Right cardiac atrium (tissue), 5 donors: ENCODE data around the gene PAAF1. TPM values are rescaled to one million over a fixed set of nuclear protein-coding genes. Genes with fewer than 3 reads are reported as not detected.
"Not testable (repeated sequence)": the region's sequence is repeated elsewhere in the genome, so short reads cannot be mapped to it uniquely, and the experiment has no call there.

Experiments used
- ATAC-seq, 2 donors: fragments of 200-7000 bp; cut with Tn5 transposase; one replicate each; pipeline versions ENCODE4 v1.8.0 to v1.9.1; 2020; ENCODE audit warnings: moderate library complexity in 2 of 2, mild to moderate bottlenecking in 1 of 2
- DNase-seq, 3 donors: peaks; one replicate each; pipeline ENCODE4 v3.0.0-alpha.2; 2020
- H3K27ac ChIP-seq: one replicate; pipeline ENCODE4 v1.5.1; 2013; ENCODE audit warnings: mild to moderate bottlenecking, low read length, control low read depth, moderate library complexity
- H3K27me3 ChIP-seq: one replicate; pipeline ENCODE4 v1.6.1; 2013; ENCODE audit not compliant: control insufficient read depth, insufficient read depth
- H3K4me1 ChIP-seq: one replicate; pipeline ENCODE4 v1.6.1; 2013; ENCODE audit warnings: low read length; ENCODE audit not compliant: control insufficient read depth, insufficient read depth
- H3K4me3 ChIP-seq: one replicate; pipeline ENCODE4 v1.5.1; 2013; ENCODE audit warnings: low read length, control low read depth
- H3K9me3 ChIP-seq: one replicate; pipeline ENCODE4 v1.6.1; 2013; ENCODE audit warnings: low read length; ENCODE audit not compliant: control insufficient read depth
- WGBS: extraction: QIAGEN DNeasy Blood & Tissue Kit; methylation state at CpG from one replicate; pipeline ENCODE4 v1.1.7; 2013; 5-methylcytosine and 5-hydroxymethylcytosine counted together
- intact Hi-C, 4 donors: fragments of 100-400 bp; cut with DNase I; formaldehyde crosslinking; loops; one replicate each; pipeline versions ENCODE4 v1.11.0 to v1.14.0; 2022 to 2023
- polyA plus RNA-seq: library from polyadenylated mRNA; stranded (reverse); fragments of 200-250 nt; gene quantifications from one replicate; pipeline ENCODE4 v1.2.3, GENCODE V29; 2013
- total RNA-seq, 4 donors: library from RNA; stranded (reverse); fragmentation: NEBNext Ultra II Directional; extraction: Animal tissue kit (Norgen Biotek cat#: 25700); gene quantifications; one replicate each; pipeline ENCODE4 v1.2.1, GENCODE V29; 2021
- donor health status: healthy with polysubstance abuse.
- donor health status: DM: no; HTN: yes; CAD: no.
- donor health status: DM: no; HTN: no; CAD: no.
- donor health status: DM: no; HTN: yes; CAD: no; lungs with severe emphysema.
- donor health status: DM: yes; HTN: yes; CAD: no.

Gene PAAF1
- total and polyA plus RNA-seq, 5 donors: 12.7 to 22.8 (median 18.0) TPM

DNA sequence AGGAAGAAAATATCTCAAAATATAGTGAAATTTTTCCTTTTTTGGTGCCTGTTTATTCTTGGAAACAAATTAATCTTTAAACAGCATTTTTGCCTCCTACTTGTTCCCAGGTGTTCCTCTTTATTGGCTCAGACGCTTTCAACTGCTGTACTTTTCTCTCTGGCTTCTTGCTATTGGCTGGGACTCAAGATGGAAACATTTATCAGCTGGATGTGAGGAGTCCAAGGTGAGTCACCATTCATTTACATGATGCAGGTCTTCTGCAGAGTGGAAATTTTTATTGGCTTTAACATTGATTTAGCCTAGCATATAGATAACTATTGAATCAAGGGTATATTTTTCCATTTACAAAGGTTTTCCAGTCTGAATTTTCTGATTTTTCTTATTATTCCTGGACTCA is 39.6 kb downstream of the PAAF1 start:
- intact Hi-C loops: no loop called here
- no peak for ATAC-seq
- no peaks in the 10 kb centered on the region for H3K27me3 ChIP-seq
- 88% methylated on average over 1 of the region's 1 CpG for WGBS
- H3K9me3 ChIP-seq: no peaks in the 10 kb centered on the region
- H3K27ac ChIP-seq: no peak overlapping the region
- no peak for DNase-seq
- H3K4me1 ChIP-seq: no peaks in the 10 kb centered on the region
- H3K4me3 ChIP-seq: no peak overlapping the region

GRCh38 chr11:73921180-73921579 is 44.4 kb downstream of the PAAF1 start:
- no peaks in the 10 kb centered on the region for H3K9me3 ChIP-seq
- 98% methylated on average over 4 of the region's 4 CpGs for WGBS

DNA sequence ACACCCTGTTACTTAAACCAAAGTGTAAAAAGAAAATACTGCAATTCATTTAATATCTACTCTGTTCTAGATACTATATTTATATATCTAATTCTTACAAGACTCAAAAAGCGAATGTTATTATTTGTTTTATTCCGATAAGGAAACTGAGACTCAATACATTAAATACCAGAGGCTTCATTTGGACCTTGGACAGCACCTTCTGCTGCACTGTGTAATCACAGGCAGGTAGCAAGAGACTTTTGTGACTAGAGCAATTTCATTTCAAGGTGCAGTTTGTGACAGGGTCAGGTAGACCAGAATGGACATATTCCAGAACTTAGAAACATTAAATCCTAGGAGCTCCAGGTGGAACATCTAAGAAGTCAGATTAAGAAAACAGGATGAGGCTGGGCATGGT is 52.6 kb downstream of the PAAF1 start:
- Histone ChIP-seq H3K4me3 (no peak overlapping the region), H3K4me1 (no peaks in the 10 kb centered on the region), H3K9me3 (no peaks in the 10 kb centered on the region), H3K27me3 (no peaks in the 10 kb centered on the region), H3K27ac (no peak overlapping the region)
- no peak for ATAC-seq
- DNase-seq: no peak
- intact Hi-C loops: no loop called here
- 96% methylated on average over 2 of the region's 2 CpGs for WGBS

More at GRCh38 chr11:73921180-73921579, 44.4 kb downstream of the PAAF1 start:
- no peaks in the 10 kb centered on the region for H3K4me1 ChIP-seq
- no peak overlapping the region for H3K27ac ChIP-seq
- no peak overlapping the region for H3K4me3 ChIP-seq
- intact Hi-C loops: no loop called here
- H3K27me3 ChIP-seq: no peaks in the 10 kb centered on the region
- ATAC-seq (no peak), DNase-seq (no peak)

- H3K9me3 ChIP-seq: no peaks in the 10 kb centered on the region
- WGBS: 62% methylated on average over 7 of the region's 7 CpGs
- H3K4me1 ChIP-seq: no peaks in the 10 kb centered on the region
- ATAC-seq: peak; percentile 36 to 43
- H3K4me3 ChIP-seq: no peak overlapping the region
- intact Hi-C loops: no loop called here
- no peak for DNase-seq
- no peaks in the 10 kb centered on the region for H3K27me3 ChIP-seq
- H3K27ac ChIP-seq: no peak overlapping the region
Measured at GRCh38 chr11:73931039-73931645, 54.3 kb downstream of the PAAF1 start.

GRCh38 chr11:73931951-73932350 is 55.2 kb downstream of the PAAF1 start:
- ATAC-seq (no peak), DNase-seq (no peak)
- Histone ChIP-seq H3K9me3 (no peaks in the 10 kb centered on the region), H3K4me1 (no peaks in the 10 kb centered on the region), H3K27me3 (no peaks in the 10 kb centered on the region), H3K27ac (no peak overlapping the region), H3K4me3 (no peak overlapping the region)
- 95% methylated on average over 6 of the region's 6 CpGs for WGBS
- intact Hi-C loops: no loop called here

DNA sequence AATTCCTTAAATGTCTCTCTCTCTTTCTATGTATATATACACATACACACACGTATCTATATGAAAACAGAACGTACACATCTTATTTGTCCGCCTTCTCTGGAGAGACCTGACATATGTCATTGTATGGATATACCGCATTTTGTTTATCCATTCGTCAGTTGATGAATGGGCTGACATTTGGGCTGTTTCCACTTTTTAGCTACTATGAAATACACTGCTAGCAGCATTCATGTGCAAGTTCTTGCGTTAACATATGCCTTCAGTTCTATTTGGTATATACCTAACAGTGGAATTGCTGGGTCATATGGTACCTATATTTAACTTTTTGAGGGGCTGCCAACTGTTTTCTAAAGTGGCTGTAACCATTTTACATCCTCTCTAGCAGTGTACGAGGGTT is 56.0 kb downstream of the PAAF1 start:
- no peaks in the 10 kb centered on the region for H3K9me3 ChIP-seq
- intact Hi-C loops: no loop called here
- H3K27ac ChIP-seq: no peak overlapping the region
- 85% methylated on average over 7 of the region's 7 CpGs for WGBS
- no peak overlapping the region for H3K4me3 ChIP-seq
- no peak for DNase-seq
- H3K4me1 ChIP-seq: no peaks in the 10 kb centered on the region
- no peak for ATAC-seq
- no peaks in the 10 kb centered on the region for H3K27me3 ChIP-seq

GRCh38 chr11:73936047-73936446 is 59.2 kb downstream of the PAAF1 start:
- H3K27ac ChIP-seq, DNase-seq, H3K4me3 ChIP-seq, intact Hi-C loops, H3K27me3 ChIP-seq, ATAC-seq, H3K9me3 ChIP-seq, H3K4me1 ChIP-seq: not testable (repeated sequence)
- WGBS: 95% methylated on average over 16 of the region's 25 CpGs

DNA sequence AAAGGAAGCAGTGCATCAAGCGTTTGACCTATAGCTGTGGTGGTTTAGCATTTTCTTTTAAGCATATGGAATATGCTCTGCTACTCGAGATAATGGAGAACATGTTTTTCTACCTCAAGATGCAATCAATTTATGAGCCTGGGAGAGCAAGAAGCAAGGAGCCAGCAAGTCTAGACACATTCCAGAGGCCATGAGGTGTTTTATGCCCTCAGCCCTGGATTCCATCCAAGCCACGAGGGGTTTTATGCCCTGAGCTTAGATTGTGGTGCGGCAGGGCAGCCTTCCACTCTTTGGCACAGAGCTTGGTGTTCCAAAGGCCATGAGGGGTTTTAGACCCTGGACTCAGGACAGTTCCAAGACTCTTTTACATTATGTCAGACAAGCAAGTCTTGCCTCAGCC is 62.3 kb downstream of the PAAF1 start:
- no peak overlapping the region for H3K4me3 ChIP-seq
- intact Hi-C loops: no loop called here
- DNase-seq (no peak), ATAC-seq (no peak)
- no peaks in the 10 kb centered on the region for H3K9me3 ChIP-seq
- H3K27ac ChIP-seq: no peak overlapping the region
- H3K27me3 ChIP-seq: no peaks in the 10 kb centered on the region
- H3K4me1 ChIP-seq: no peaks in the 10 kb centered on the region
- WGBS: 76% methylated on average over 4 of the region's 4 CpGs

- Histone ChIP-seq H3K27ac (no peak overlapping the region), H3K27me3 (no peaks in the 10 kb centered on the region), H3K4me3 (no peak overlapping the region), H3K4me1 (no peaks in the 10 kb centered on the region), H3K9me3 (no peaks in the 10 kb centered on the region)
- DNase-seq (no peak), ATAC-seq (no peak)
- 94% methylated on average over 9 of the region's 9 CpGs for WGBS
- intact Hi-C loops: no loop called here
Measured at GRCh38 chr11:73940801-73941570, 64.2 kb downstream of the PAAF1 start.

GRCh38 chr11:73942010-73942409 is 65.2 kb downstream of the PAAF1 start:
- no peak for DNase-seq
- no peak for ATAC-seq
- intact Hi-C loops: no loop called here
- no peaks in the 10 kb centered on the region for H3K27me3 ChIP-seq
- H3K4me1 ChIP-seq: no peaks in the 10 kb centered on the region
- 67% methylated on average over 1 of the region's 1 CpG for WGBS
- H3K4me3 ChIP-seq: no peak overlapping the region
- H3K27ac ChIP-seq: no peak overlapping the region
- H3K9me3 ChIP-seq: no peaks in the 10 kb centered on the region

GRCh38 chr11:73944085-73944484 is 67.3 kb downstream of the PAAF1 start:
- H3K4me3 ChIP-seq: no peak overlapping the region
- ATAC-seq: no peak
- intact Hi-C loops: no loop called here
- no peak overlapping the region for H3K27ac ChIP-seq
- no peak for DNase-seq
- no peaks in the 10 kb centered on the region for H3K4me1 ChIP-seq
- H3K9me3 ChIP-seq: no peaks in the 10 kb centered on the region
- no peaks in the 10 kb centered on the region for H3K27me3 ChIP-seq
- 55% methylated on average over 6 of the region's 6 CpGs for WGBS
